Kidney epithelial cell (primary cell): Measurements from ENCODE around the gene TMEM217. TPM values are rescaled to one million over a fixed set of nuclear protein-coding genes. Genes with fewer than 3 reads are reported as not detected.
"Not testable (repeated sequence)": the region's sequence is repeated elsewhere in the genome, so short reads cannot be mapped to it uniquely, and the experiment has no call there.

Experiments
- DNase-seq: peaks from one replicate; pipeline ENCODE4 v3.0.0-alpha.2; 2010; ENCODE audit warnings: low read depth
- H3K27me3 ChIP-seq: 2 replicates; pipeline ENCODE4 v1.6.0; 2011; ENCODE audit warnings: low read length; ENCODE audit not compliant: control insufficient read depth, insufficient read depth
- H3K36me3 ChIP-seq: 2 replicates; pipeline ENCODE4 v1.5.1; 2011; ENCODE audit warnings: low read length; ENCODE audit not compliant: control insufficient read depth, insufficient read depth
- H3K4me3 ChIP-seq: 2 replicates; pipeline ENCODE4 v1.5.1; 2011; ENCODE audit warnings: low read depth, mild to moderate bottlenecking, control low read depth, low read length
- CTCF ChIP-seq: IDR thresholded peaks from 2 replicates; pipeline ENCODE4 v1.5.1; 2011; ENCODE audit warnings: mild to moderate bottlenecking, moderate library complexity, low read length, control low read depth, inconsistent platforms; ENCODE audit not compliant: insufficient read depth, poor library complexity, severe bottlenecking
- total RNA-seq: library from RNA; depleted of rRNA; stranded (reverse); fragments of >200 nt; gene quantifications from 2 replicates; pipeline ENCODE4 v1.2.3, GENCODE V29; 2015

Gene TMEM217
- total RNA-seq, 1 donor from 2014 or later: 2.0 TPM

DNA sequence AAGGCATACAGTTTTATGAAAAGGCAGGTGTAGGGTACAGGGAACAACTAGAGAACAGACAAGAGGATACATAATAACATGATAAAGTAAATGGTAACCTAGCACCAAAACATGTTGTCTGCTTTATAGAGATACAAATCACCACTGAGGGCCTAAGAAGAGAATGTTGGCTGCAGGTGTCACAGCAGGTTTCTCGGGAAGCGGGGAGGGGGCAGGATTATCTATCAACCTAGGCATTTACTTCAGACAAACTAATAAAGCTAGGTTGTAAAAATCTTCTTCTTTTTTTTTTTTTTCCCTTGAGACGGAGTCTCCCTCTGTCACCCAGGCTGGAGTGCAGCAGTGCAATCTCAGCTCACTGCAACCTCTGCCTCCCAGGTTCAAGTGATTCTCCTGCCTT is 65.3 kb downstream of the TMEM217 start:
- Histone ChIP-seq H3K4me3 (no peak overlapping the region), H3K36me3 (no peaks in the 10 kb centered on the region), H3K27me3 (no peaks in the 10 kb centered on the region)
- no peak for DNase-seq
- TF ChIP-seq CTCF: no peak

GRCh38 chr6:37190159-37190535 is 67.8 kb downstream of the TMEM217 start:
- no peak for DNase-seq
- TF ChIP-seq CTCF: no peak
- H3K4me3 ChIP-seq: no peak overlapping the region
- H3K36me3 ChIP-seq: no peaks in the 10 kb centered on the region
- H3K27me3 ChIP-seq: no peaks in the 10 kb centered on the region

- no peak for DNase-seq
- H3K27me3 ChIP-seq: no peaks in the 10 kb centered on the region
- no peaks in the 10 kb centered on the region for H3K36me3 ChIP-seq
- TF ChIP-seq CTCF: no peak
- H3K4me3 ChIP-seq: no peak overlapping the region
Observed at GRCh38 chr6:37188962-37189510, 68.9 kb downstream of the TMEM217 start.

- TF ChIP-seq CTCF: no peak
- no peak overlapping the region for H3K4me3 ChIP-seq
- no peaks in the 10 kb centered on the region for H3K36me3 ChIP-seq
- no peak for DNase-seq
- H3K27me3 ChIP-seq: no peaks in the 10 kb centered on the region
Observed at GRCh38 chr6:37187321-37188022, 70.5 kb downstream of the TMEM217 start.

- not testable (repeated sequence) for H3K27me3 ChIP-seq, H3K4me3 ChIP-seq, H3K36me3 ChIP-seq, DNase-seq
Observed at GRCh38 chr6:37185949-37186720, 71.8 kb downstream of the TMEM217 start.

DNA sequence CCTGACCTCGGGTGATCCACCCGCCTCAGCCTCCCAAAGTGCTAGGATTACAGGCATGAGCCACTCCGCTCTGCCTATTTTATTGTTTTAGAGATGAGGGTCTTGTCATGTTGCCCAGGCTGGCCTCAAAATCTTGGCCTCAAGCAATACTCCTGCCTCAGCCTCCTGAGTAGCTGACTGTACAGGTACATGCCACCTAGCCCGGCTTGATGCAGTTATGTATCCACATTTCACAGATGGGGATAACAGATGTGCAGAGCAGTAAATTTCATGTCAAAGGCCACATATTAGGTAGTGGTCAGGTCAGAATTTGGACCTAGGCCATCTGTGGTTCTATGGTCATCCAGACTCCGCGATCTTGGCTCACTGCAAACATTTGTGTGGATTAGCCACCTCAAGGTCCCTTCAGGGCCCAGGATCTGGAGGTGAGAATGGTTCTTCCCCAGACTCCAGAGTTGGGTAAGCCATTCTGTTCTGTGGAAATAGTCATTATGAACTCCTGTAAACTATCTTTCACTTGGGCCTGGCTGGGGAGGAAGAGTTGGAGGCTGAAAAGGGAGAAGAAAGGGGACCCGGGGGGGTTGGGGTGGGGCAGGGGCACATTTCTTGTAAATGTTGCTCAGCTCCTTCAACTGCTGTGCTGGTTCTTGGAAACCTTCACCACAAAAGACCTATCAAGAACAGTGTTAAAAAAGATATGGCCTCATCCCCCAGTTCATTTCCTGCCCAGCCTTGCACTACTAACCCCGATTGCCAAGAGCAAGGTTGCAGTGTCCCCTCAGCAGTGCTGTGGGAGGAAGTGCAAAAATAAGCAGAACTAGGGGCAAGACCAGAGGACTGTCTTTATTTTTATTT is 75.0 kb downstream of the TMEM217 start:
- no peaks in the 10 kb centered on the region for H3K27me3 ChIP-seq
- no peak for TF ChIP-seq CTCF
- H3K4me3 ChIP-seq: no peak overlapping the region
- no peak for DNase-seq
- H3K36me3 ChIP-seq: no peaks in the 10 kb centered on the region

GRCh38 chr6:37180610-37181009 is 77.3 kb downstream of the TMEM217 start:
- not testable (repeated sequence) for H3K36me3 ChIP-seq, DNase-seq, H3K27me3 ChIP-seq, H3K4me3 ChIP-seq
